Tibial nerve (tissue), 4 donors: ENCODE measurements around the gene KSR2.

Source experiments
- CTCF ChIP-seq, 5 experiments: fragments of 200-600 bp in 3 of 5; fragments of 450-650 bp in 2 of 5; sonication (generic) in 3 of 5; IDR thresholded peaks; one replicate each; pipeline ENCODE4 v1.5.1; 2016 to 2019; ENCODE audit warnings: antibody characterized with exemption in 5 of 5, mild to moderate bottlenecking in 3 of 5, moderate library complexity in 2 of 5
- EP300 ChIP-seq, 2 donors: sonication (generic); formaldehyde crosslinking; IDR thresholded peaks; one replicate each; pipeline ENCODE4 v1.6.1; 2017; ENCODE audit warnings: antibody characterized with exemption in 2 of 2, mild to moderate bottlenecking in 1 of 2
- POLR2A ChIP-seq, 2 donors: fragments of 450-650 bp; IDR thresholded peaks; one replicate each; pipeline ENCODE4 v1.6.1; 2017; ENCODE audit warnings: antibody characterized with exemption in 2 of 2, mild to moderate bottlenecking in 2 of 2, moderate library complexity in 2 of 2

GRCh38 chr12:117977373-117977772, 8.6 kb upstream of the KSR2 start:
- TF ChIP-seq CTCF (IDR thresholded peaks at IDR 0.05) (no peak), EP300 (IDR thresholded peaks at IDR 0.05) (no peak), POLR2A (IDR thresholded peaks at IDR 0.05) (no peak)
